DMS153 treated with DMSO at 0.1 percent for 48 hours (cell line): ENCODE measurements around the gene METTL22.

Source experiments
- DNase-seq: peaks from one replicate; lab custom pipeline; 2025; ENCODE audit not compliant: unreplicated experiment; lab: John Stamatoyannopoulos, UW

Gene METTL22

GRCh38 chr16:8591451-8591850 lies 30.0 kb upstream of the METTL22 start:
- no peak for DNase-seq

DNA sequence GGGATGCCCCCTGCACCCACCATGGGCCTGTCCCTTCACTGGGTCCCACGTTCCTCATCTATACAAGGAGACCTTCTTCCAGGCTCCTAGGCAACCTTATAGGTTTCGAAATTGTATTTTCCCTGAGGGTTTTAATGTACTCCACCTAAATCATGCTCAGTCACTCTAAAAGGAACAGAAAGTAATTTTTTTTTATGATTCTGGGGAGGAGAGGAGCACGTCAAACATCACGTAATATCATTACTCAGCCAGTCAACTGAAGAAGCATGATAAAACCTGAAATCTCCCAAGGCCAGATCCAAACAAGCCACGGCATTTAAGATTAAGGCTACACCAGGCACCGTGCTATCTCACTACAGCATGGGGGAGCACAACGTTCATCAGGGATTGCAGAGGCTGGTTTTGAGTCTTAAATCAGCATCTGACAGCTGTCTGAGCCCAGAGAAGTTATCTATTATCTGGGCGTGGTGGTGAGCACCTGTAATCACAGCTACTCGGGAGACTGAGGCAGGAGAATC lies 27.3 kb upstream of the METTL22 start:
- no peak for DNase-seq

GRCh38 chr16:8595783-8596182 lies 25.7 kb upstream of the METTL22 start:
- no peak for DNase-seq

DNA sequence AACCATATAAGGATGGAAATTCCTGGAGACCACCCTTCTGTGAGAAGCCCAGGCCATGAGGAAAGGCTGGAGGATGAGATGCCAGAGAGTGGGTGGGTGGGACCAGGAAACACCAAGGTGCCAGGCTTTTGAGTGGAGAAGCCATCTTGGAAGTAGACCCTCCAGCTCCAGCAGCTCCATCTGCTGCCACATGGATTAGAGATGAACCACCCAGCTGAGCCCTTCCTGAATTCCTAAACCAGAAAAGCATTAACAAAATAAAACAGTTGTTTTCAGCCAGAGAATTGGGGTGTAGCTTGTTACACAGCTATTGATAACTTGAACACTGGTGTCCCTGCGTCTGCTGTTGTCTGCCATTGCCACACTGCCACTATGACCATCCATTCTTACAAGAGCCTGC lies 24.9 kb upstream of the METTL22 start:
- no peak for DNase-seq

DNA sequence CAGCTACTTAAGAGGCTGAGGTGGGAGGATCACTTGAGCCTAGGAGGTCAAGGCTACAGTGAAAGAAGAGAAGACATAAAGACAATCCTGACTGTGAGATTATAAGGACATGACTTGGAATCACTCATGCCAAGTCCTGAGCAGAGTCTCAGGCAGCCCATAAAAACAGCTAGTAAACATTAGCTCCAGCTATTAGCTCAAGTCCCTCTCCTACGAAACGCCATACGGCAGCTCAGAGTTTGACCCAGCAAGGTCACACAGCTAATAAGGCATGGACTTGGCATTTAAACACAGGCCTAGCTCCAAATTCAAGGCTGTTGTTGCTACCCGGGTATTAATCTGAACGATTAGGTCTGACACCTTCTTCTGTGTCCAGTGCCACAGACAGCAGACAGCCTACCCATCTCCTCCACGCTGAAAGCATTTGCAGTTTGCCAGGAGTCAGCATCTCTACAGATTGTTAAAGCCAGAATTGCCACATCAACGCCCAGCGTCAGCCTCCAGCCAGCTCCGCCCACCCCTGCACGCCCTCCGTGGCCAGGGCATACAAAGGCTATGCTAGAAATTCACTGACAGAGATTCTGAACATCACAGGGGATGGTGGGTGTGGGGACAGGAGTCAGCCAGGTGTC lies 21.2 kb upstream of the METTL22 start:
- no peak for DNase-seq

DNA sequence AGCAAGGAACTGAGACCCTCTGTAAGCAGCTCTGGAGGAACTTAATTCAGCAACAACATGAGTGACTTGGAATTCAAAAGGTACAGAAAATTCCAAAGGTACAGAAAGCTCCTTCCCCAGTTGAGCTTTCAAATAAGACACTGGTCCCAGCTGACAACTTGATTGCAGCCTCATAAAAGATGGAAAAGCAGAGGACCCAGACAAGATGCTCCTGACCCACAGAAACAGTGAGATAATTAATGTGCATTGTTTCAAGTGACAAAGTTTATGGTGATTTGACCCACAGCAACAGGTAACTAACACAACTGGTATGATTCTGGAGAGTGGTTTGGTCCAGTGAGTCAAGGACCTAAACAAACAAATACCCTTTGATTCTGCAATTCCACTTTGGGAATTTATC lies 15.9 kb upstream of the METTL22 start:
- DNase-seq = no peak

- DNase-seq = no peak
Measured at GRCh38 chr16:8607214-8607613, 14.3 kb upstream of the METTL22 start.

DNA sequence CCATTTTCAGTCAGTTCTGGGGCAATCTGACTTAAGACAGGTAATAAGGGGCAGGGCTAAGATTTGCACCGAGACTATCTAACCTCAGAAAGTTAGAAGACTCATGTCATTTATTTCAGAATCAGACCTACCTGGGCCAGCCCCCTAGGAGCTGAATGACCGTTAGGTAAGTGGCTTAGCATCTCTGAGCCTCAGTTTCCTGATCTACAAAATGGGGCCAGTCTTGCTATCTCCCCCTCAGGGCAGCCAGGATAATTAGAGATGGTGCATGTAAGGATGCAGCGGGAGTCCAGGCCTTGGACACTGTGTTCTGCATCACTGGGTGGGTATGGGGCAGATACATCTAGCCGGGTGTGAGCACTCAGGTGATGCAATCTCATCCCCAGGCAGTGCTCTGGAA lies 10.4 kb upstream of the METTL22 start:
- DNase-seq = no peak

GRCh38 chr16:8611886-8612600 lies 9.5 kb upstream of the METTL22 start:
- no peak for DNase-seq

DNA sequence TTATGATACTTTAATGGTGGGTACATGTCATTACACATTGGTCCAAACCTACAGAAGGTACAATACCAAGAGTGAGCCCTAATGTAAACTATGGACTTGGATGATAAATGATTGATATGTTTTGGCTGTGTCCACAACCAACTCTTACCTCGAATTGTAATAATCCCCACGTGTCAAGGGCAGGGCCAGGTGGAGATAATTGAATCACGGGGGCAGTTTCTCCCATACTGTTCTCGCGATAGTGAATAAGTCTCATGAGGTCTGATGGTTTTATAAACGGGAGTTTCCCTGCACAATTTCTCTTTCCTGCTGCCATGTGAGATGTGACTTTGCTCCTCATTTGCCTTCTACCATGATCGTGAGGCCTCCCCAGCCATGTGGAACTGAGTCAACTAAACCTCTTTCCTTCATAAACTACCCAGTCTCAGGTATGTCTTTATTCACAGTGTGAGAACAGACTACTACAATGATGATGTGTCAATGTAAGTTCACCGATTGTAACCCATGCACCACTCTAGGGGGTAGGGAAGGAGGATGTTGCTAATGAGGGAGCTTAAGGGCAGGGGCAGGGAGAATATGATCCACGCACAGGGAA lies 7.0 kb upstream of the METTL22 start:
- no peak for DNase-seq

- DNase-seq = no peak
Measured at GRCh38 chr16:8619671-8620370, 1.7 kb upstream of the METTL22 start.

DNA sequence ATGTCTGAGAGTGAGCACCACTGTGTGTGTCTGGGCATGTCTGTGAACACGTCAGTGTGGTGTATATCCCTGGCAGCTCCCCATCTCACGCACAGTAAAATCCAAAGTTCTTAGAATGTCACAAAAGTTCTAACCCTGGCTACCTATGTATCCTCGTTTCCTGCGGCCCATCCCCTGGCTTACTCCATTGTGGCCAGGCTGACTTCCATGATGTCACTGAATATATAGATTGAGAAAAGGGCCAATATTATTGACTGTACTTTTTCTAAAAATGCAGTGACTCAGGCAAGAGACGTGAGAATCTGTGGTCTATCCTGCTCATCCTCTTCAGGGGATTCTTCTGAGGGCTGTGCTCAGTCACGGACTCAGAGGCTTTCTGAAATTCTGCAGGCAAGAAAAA lies 963 bp upstream of the METTL22 start:
- DNase-seq = no peak

- DNase-seq = no peak
Measured at GRCh38 chr16:8621222-8621571, 301 bp upstream of the METTL22 start.

DNA sequence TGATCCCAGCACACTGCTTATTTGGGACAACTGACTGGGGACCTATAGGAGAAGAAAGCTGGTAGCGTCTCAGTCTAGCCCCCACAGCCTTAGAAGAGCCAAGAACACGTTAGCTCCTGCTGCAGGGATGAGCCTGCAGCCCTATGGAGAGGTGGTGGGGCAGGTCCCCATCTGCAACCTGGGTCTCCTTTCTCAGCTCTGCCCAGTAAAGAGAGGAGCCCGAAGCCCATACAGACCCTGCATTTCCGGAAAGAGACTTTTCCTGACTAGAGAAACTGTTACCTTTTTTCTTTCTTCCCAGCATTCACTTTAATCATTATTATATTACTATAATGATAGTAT lies 788 bp downstream of the METTL22 start:
- no peak for DNase-seq

GRCh38 chr16:8623634-8624033 lies 2.1 kb downstream of the METTL22 start:
- no peak for DNase-seq

DNA sequence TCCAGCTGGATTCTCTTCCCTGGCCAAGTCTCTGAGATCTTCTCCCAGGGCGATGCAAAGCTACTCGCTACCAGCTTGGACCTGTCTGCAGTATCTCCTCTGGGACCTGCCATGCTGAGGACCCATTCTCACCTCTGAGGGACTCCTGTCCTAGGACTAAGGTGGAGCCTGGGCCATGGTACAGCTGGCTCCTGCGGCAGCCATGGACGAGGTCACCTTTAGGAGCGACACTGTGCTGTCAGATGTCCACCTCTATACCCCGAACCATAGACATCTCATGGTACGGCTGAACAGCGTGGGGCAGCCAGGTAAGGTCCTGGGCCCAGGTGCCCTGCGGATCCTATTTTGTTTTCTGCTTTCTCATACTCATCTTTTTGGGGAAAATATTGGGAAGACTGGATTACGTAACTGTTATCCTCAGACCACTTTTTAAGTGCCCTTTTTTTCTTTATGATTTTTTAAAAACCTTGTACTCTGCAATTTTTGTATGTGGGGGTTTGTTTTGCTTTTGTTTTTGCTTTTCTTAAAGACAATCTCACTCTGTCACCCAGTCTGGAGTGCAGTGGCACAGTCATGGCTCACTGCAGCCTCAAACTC lies 4.1 kb downstream of the METTL22 start:
- no peak for DNase-seq

GRCh38 chr16:8626946-8627345 lies 5.4 kb downstream of the METTL22 start:
- DNase-seq = no peak

GRCh38 chr16:8627456-8627855 lies 6.0 kb downstream of the METTL22 start:
- DNase-seq = no peak

DNA sequence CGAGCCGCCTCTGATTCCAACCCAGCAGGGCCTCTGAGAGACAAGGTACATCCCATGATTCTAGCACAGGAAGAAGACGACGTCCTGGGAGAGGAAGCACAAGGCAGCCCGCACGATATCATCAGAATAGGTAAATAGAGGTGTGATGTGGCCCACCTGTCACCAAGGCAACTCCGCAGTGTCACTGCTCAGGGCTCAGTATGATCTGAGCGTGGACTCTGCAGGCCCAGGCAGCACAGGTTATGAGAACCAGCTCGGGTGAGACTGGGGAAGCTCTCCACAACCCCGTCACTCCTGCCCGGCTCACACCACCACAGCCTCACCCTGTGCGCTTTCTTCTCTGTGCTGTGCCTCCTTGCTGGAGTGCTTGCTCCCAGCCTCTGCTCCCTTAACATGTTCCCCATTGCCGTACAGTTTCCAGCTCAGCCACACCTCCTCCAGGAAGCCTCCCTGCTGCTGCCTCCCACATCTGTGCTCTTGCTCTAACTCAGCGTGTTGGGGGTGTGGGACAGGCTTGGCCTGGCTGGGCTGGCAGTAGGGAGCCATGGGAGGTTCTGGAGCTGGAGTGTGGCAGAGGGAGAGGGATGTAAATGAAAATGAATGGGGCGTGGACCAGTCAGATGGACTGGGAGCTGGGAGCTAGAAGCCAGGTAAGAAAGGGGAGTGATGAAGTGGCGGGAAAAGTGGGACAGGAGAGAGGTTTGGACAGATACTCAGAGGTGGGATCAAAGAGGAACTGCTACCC lies 7.7 kb downstream of the METTL22 start:
- no peak for DNase-seq

DNA sequence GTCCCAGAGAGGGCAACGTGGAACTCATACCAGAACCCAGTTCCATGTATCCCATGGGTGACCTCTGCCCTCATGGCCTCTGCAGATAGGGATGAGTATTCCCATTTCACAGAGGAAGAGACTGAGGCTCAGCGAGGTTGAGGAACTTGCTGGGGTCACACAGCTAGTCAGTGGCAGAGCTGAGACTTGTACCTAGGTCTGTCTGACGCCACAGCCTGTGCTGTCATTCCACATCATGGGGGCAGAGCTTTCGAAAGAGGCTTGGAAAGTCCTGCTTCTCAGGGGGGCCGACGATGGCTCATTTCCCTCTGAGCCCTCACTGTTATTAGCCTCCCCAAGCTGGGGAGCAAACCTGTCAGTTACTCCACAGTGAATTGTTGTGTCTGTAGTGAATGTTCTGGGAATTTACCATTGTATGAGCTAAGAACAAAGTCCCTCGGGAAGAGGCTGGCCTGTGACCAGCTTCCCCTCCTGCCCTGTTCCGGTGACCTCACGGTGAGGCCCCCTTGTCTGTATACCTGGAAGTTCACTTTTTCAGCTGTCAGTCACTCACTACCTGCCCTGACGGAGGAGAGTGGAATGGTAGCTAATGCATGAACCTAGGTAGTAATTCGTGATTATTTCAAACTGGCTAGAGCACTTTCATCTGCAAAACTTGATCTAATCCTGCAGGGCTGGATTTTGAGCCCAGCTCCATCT lies 8.9 kb downstream of the METTL22 start:
- DNase-seq = no peak
